ENCODE results near the gene IGFBP5. TPM values are rescaled to one million over a fixed set of nuclear protein-coding genes. Genes with fewer than 3 reads are reported as not detected.

The IGFBP5 gene
- total and polyA plus RNA-seq, 2 experiments from 2014 or later = 37.9 to 117 TPM

DNA sequence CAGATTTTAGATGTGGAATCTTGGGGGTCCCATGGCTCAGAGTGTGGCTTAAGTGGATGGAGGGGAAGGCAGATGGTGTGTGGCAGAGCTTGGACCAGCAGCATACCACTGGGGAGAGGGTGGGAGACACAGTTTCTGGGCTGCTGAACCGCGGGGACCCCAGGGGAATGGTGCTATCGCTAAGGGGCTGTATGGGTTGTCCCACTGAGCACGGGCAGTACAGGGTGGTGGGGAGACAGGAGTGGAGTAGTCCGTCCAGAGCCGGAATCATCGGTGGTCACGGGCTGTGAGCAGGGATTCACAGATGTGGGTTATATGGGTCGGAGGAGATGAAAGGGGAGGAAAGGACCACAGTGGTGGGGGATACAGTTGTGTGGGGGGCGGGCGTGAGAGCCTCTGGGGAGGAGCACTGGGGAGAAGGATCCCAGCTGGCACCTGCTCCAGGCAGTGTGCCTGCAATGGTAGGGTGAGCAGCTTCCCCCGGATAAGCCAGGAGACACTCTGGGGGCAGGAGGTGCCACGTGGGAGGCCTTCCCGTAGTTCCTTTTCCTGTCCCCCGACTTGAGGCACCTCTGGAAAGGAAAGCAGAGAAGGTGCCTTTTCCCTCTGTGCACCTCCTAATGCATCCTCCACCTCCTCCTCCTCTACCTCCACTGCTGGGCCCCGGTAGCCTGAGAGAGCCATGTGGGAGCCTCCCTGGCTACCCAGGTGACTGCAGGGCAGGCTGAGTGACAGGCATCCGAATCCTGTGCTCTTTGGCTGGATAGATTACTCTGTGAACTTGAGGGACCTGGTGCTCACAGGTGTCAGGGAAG lies 24.9 kb downstream of the IGFBP5 start:
- no peaks in the 10 kb centered on the region for H3K27me3 ChIP-seq (replicated peaks; ENCODE audit: insufficient read depth)
- H3K27ac ChIP-seq = no peak overlapping the region
- no peaks in the 10 kb centered on the region for H3K9me2 ChIP-seq (ENCODE audit: insufficient read depth)
- H3K4me3 ChIP-seq = no peak overlapping the region
- no peak overlapping the region for H2AFZ ChIP-seq
- 0 out of 2 replicates have a peak, but pooled peaks cover under 1% of the 10 kb centered on the region for H3F3A ChIP-seq (ENCODE audit: insufficient read depth)
- no peaks in the 10 kb centered on the region for H4K20me1 ChIP-seq (ENCODE audit: insufficient read depth)
- no peak for DNase-seq
- no peaks in the 10 kb centered on the region for H3K36me3 ChIP-seq (ENCODE audit: low read depth)
- WGBS, 2 experiments (ENCODE audit: low coverage in 1 of 2, low lambda C conversion rate in 2 of 2, missing lambda C conversion rate in 2 of 2) = 42 to 52% methylated on average over 17 of the region's 17 CpGs
- in situ Hi-C loops (cut with MboI) = no loop called here
- no peak overlapping the region for H3K9ac ChIP-seq
- H3K4me1 ChIP-seq (ENCODE audit: insufficient read depth) = peaks cover 1% of the 10 kb centered on the region
- H3K9me3 ChIP-seq (ENCODE audit: low read depth) = no peaks in the 10 kb centered on the region
- no peak for TF ChIP-seq EZH2phosphoT487 (IDR thresholded peaks at IDR 0.05; ENCODE audit: insufficient read depth, low read depth)
- no peak for TF ChIP-seq EZH2 (IDR thresholded peaks at IDR 0.05; ENCODE audit: insufficient read depth, poor library complexity, severe bottlenecking)
- no peak overlapping the region for H3K4me2 ChIP-seq (ENCODE audit: unreplicated experiment)
- no peaks in the 10 kb centered on the region for H3K79me2 ChIP-seq (ENCODE audit: insufficient read depth)

DNA sequence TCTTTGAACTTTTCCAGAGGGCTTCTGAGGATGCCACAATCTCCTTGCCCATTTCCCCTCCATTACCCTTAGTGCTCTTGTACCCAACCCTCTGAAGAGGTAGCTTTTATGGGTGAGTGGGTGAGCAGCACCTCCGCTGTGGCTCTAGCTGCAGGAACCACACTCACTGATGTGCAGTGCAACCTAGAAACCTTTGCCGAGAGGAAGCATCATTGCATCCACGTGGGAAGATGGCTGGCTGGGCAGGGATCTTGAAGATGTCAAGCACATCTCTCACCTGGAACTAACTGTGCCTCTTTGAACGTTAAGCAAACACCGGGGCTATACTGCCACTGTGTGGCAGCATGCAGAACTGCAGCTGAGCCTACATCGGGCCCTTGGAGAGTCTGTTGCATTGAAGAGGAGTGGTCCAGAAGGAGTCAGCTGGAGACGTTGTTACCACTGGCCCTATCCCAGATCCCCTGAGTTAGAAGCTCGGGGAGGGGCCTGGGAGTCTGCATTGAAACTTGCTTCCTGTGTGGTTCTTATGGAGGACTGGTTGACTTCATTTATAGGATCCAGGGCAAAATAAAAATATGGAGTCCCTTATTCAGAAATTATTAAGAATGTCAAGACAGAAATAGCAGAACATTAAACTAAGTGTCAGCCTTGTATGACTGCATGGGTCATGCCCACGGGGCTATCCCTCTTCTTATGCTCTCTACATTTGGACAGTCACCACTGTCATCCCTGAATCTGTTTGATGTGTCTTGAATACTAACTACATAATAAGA lies 28.7 kb downstream of the IGFBP5 start:
- H3K4me1 ChIP-seq (ENCODE audit: insufficient read depth) = peaks cover 13% of the 10 kb centered on the region
- H3K27ac ChIP-seq = no peak overlapping the region
- no peaks in the 10 kb centered on the region for H3K27me3 ChIP-seq (replicated peaks; ENCODE audit: insufficient read depth)
- no peak overlapping the region for H3K4me2 ChIP-seq (ENCODE audit: unreplicated experiment)
- H2AFZ ChIP-seq = no peak overlapping the region
- no peaks in the 10 kb centered on the region for H3K36me3 ChIP-seq (ENCODE audit: low read depth)
- TF ChIP-seq EZH2 (IDR thresholded peaks at IDR 0.05; ENCODE audit: insufficient read depth, poor library complexity, severe bottlenecking) (no peak), EZH2phosphoT487 (IDR thresholded peaks at IDR 0.05; ENCODE audit: insufficient read depth, low read depth) (no peak)
- H3K9me2 ChIP-seq (ENCODE audit: insufficient read depth) = no peaks in the 10 kb centered on the region
- peak; percentile 70 for DNase-seq
- no peak overlapping the region for H3K4me3 ChIP-seq
- WGBS, 2 experiments (ENCODE audit: low coverage in 1 of 2, low lambda C conversion rate in 2 of 2, missing lambda C conversion rate in 2 of 2) = 8 to 11% methylated on average over 9 of the region's 9 CpGs
- in situ Hi-C loops (cut with MboI) = loop anchor here (5.0 kb wide), 1 partner anchor 149 kb away; no protein-coding TSS in a partner anchor
- H3K79me2 ChIP-seq (ENCODE audit: insufficient read depth) = no peaks in the 10 kb centered on the region
- H3F3A ChIP-seq (ENCODE audit: insufficient read depth) = 0 out of 2 replicates have a peak, but pooled peaks cover 8% of the 10 kb centered on the region
- no peaks in the 10 kb centered on the region for H3K9me3 ChIP-seq (ENCODE audit: low read depth)
- no peak overlapping the region for H3K9ac ChIP-seq
- no peaks in the 10 kb centered on the region for H4K20me1 ChIP-seq (ENCODE audit: insufficient read depth)

DNA sequence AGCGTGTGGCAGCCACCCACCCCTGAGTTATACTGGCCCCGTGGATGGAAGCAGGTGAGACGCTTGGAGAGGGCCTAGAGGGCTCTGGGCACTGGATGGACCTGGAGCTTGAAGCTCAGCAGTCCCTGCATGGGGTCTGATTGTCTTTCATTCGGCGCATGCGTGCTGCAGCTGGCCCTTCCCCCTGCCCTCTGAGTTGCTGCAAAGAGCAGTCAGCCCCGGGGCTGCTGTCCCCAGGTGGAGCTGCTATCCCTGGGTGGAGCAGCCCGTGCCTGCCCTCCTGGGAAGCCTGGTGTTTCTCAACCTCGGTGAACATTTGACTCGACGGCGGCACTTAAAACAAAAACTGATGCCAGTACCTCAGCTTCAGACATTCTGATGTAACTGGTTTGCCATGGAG lies 29.6 kb downstream of the IGFBP5 start:
- no peak for DNase-seq
- H3K36me3 ChIP-seq (ENCODE audit: low read depth) = no peaks in the 10 kb centered on the region
- no peak overlapping the region for H2AFZ ChIP-seq
- H3K79me2 ChIP-seq (ENCODE audit: insufficient read depth) = no peaks in the 10 kb centered on the region
- no peak for TF ChIP-seq EZH2 (IDR thresholded peaks at IDR 0.05; ENCODE audit: insufficient read depth, poor library complexity, severe bottlenecking)
- 0 out of 2 replicates have a peak, but pooled peaks cover 8% of the 10 kb centered on the region for H3F3A ChIP-seq (ENCODE audit: insufficient read depth)
- H3K9me3 ChIP-seq (ENCODE audit: low read depth) = no peaks in the 10 kb centered on the region
- H4K20me1 ChIP-seq (ENCODE audit: insufficient read depth) = no peaks in the 10 kb centered on the region
- no peak overlapping the region for H3K27ac ChIP-seq
- H3K27me3 ChIP-seq (replicated peaks; ENCODE audit: insufficient read depth) = no peaks in the 10 kb centered on the region
- H3K4me3 ChIP-seq = no peak overlapping the region
- no peak overlapping the region for H3K4me2 ChIP-seq (ENCODE audit: unreplicated experiment)
- peaks cover 13% of the 10 kb centered on the region for H3K4me1 ChIP-seq (ENCODE audit: insufficient read depth)
- in situ Hi-C loops (cut with MboI) = loop anchor here (5.0 kb wide), 1 partner anchor 148 kb away; no protein-coding TSS in a partner anchor
- no peak overlapping the region for H3K9ac ChIP-seq
- WGBS, 2 experiments (ENCODE audit: low coverage in 1 of 2, low lambda C conversion rate in 2 of 2, missing lambda C conversion rate in 2 of 2) = 28% methylated on average over 12 of the region's 12 CpGs
- no peaks in the 10 kb centered on the region for H3K9me2 ChIP-seq (ENCODE audit: insufficient read depth)

DNA sequence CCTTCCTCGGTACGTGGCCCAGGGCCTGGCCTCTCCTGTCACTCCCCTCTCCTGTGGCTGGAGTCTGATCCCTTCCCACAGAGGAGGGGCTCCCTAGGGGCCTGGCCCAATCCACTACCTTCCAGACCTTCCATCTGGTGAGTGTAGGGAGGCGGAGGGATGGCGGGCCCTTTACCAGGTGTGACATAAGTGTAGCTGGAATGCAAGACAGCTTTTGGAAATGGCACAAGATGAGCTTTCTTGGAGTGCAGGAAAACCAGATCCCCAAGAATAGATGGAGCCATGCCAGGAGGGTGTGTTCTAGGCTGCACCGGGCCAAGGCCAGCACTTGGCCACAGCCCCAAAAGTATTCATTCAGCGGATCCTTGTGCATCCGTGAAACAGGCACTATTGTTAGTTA lies 30.1 kb downstream of the IGFBP5 start:
- H3K9me2 ChIP-seq (ENCODE audit: insufficient read depth) = no peaks in the 10 kb centered on the region
- 61 to 69% methylated on average over 7 of the region's 7 CpGs for WGBS, 2 experiments (ENCODE audit: low coverage in 1 of 2, low lambda C conversion rate in 2 of 2, missing lambda C conversion rate in 2 of 2)
- TF ChIP-seq EZH2phosphoT487 (IDR thresholded peaks at IDR 0.05; ENCODE audit: insufficient read depth, low read depth) = no peak
- no peak for TF ChIP-seq EZH2 (IDR thresholded peaks at IDR 0.05; ENCODE audit: insufficient read depth, poor library complexity, severe bottlenecking)
- no peaks in the 10 kb centered on the region for H3K27me3 ChIP-seq (replicated peaks; ENCODE audit: insufficient read depth)
- no peak overlapping the region for H3K4me3 ChIP-seq
- H3K4me1 ChIP-seq (ENCODE audit: insufficient read depth) = peaks cover 13% of the 10 kb centered on the region
- H3K27ac ChIP-seq = no peak overlapping the region
- 0 out of 2 replicates have a peak, but pooled peaks cover 8% of the 10 kb centered on the region for H3F3A ChIP-seq (ENCODE audit: insufficient read depth)
- H3K36me3 ChIP-seq (ENCODE audit: low read depth) = no peaks in the 10 kb centered on the region
- in situ Hi-C loops (cut with MboI) = loop anchor here (5.0 kb wide), 1 partner anchor 148 kb away; no protein-coding TSS in a partner anchor
- no peak overlapping the region for H3K9ac ChIP-seq
- peak; percentile 48 for DNase-seq
- H4K20me1 ChIP-seq (ENCODE audit: insufficient read depth) = no peaks in the 10 kb centered on the region
- no peak overlapping the region for H2AFZ ChIP-seq
- no peak overlapping the region for H3K4me2 ChIP-seq (ENCODE audit: unreplicated experiment)
- no peaks in the 10 kb centered on the region for H3K79me2 ChIP-seq (ENCODE audit: insufficient read depth)
- H3K9me3 ChIP-seq (ENCODE audit: low read depth) = no peaks in the 10 kb centered on the region
